ENCODE data around the gene ATG10. TPM values are rescaled to one million over a fixed set of nuclear protein-coding genes. Genes with fewer than 3 reads are reported as not detected.

Gene ATG10
- polyA plus RNA-seq, 1 of the 3 experiments (the other 2 are of a cell fraction): 3.2 TPM

DNA sequence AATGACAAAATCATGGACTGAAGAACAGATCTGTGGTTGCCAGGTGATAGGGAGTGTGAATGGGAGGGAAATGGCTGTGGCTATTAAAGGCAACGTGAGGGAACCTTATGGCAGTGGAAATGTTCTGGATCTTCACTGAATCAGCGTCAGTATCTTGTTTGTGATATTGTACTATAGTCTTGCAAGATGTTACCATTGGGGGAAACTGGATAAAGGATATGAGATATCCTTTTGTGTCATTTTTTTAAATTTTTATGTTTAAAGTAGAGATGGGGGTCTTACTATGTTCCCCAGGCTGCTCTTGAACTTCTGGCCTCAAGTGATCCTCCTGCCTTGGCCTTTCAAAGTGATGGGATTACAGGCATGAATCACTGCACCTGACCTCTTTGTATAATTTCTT is 210.8 kb downstream of the ATG10 start (continued):
- TF ChIP-seq CTCF (IDR thresholded peaks at IDR 0.05): no peak
- TF ChIP-seq MEF2A (IDR thresholded peaks at IDR 0.05; ENCODE audit: borderline replicate concordance, low read depth): no peak
- TF ChIP-seq RCOR1 (IDR thresholded peaks at IDR 0.05; ENCODE audit: low read length): no peak
- TF ChIP-seq IRF3 (IDR thresholded peaks at IDR 0.05; ENCODE audit: low read depth, low read length): no peak

DNA sequence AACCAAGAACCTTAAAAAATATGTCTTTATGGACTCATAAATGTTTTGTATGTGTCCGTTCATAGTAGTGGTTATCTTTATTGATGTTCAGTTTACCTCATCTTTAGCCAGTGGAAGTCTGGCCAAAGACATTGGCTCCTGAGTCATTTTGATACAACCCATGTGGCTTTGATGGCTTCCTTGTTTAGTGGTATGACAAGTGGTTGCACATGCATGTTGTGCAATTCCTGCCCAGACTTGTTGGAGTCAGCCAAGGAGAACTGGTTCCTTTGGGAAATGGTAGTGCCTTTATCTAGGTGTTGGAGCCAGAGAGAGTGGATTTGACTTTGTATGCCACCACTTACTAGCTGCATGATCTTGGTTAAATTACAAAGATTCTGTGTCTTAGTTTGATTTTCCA is 212.0 kb downstream of the ATG10 start:
- ChIA-PET CTCF (interaction anchor here (1.7 kb wide), 1 partner anchor 42 kb away, joined by 8 read pairs; no protein-coding TSS in a partner anchor), POLR2A (no interaction called here)
- no peak for DNase-seq
- H3K9me3 ChIP-seq: no peaks in the 10 kb centered on the region
- 96% methylated on average over 1 of the region's 1 CpG for WGBS (ENCODE audit: low lambda C conversion rate)
- no peaks in the 10 kb centered on the region; a peak in 2 of 4 replicates for H3K4me1 ChIP-seq (ENCODE audit: control insufficient read depth in 1 of 2, insufficient read depth in 2 of 2, low read depth in 1 of 2, low read length in 1 of 2)
- no peaks in the 10 kb centered on the region for H3K79me2 ChIP-seq (ENCODE audit: insufficient read depth)
- no peak overlapping the region for H3K9ac ChIP-seq
- H3K36me3 ChIP-seq (replicated peaks in 1 of 2; ENCODE audit: control insufficient read depth in 1 of 2, insufficient read depth in 2 of 2, low read length in 1 of 2): peaks cover 0 to 9% of the 10 kb centered on the region in 2 experiments
- no peak overlapping the region for H3K27ac ChIP-seq (ENCODE audit: low read depth in 2 of 2, low read length in 1 of 2)
- no peak for TF ChIP-seq GATA2 (CRISPR knock-in tag; IDR thresholded peaks at IDR 0.05)
- TF ChIP-seq EP300 (IDR thresholded peaks at IDR 0.05; ENCODE audit: borderline replicate concordance in 1 of 2, low read depth in 1 of 2, low read length in 1 of 2): no peak
- no peak for TF ChIP-seq JUND (IDR thresholded peaks at IDR 0.05)
- H3K27me3 ChIP-seq (ENCODE audit: insufficient read depth): no peaks in the 10 kb centered on the region
- no peak overlapping the region for H3K4me2 ChIP-seq
- H3F3A ChIP-seq (replicated peaks; ENCODE audit: insufficient read depth): no peaks in the 10 kb centered on the region
- no peak overlapping the region for H3K4me3 ChIP-seq (ENCODE audit: low read depth in 2 of 2, low read length in 1 of 2)
- no peaks in the 10 kb centered on the region for H3K9me2 ChIP-seq
- H4K20me1 ChIP-seq (ENCODE audit: insufficient read depth): no peaks in the 10 kb centered on the region
- no peak overlapping the region for H2AFZ ChIP-seq (ENCODE audit: low read depth)

DNA sequence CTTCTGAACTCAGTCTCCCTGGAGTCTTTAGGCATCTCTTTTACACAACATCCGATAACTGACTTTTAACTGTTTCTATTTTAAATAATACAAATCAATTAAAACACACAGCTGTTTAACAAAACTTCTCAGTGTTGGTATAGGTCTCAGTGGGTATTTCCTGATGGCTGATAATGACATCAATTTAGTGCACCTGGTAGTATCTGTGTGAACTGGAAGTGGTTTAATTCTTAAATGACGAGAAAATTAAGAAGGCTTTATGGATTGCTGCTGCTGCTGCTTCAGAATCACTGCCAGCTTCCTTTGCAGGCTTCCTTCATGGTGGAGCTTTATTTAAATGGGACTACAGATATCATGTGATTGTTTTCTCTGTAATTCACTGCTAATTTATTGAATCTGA is 214.0 kb downstream of the ATG10 start:
- Histone ChIP-seq H2AFZ (ENCODE audit: low read depth) (no peak overlapping the region), H3K79me2 (ENCODE audit: insufficient read depth) (no peaks in the 10 kb centered on the region), H3K4me2 (no peak overlapping the region), H3F3A (replicated peaks; ENCODE audit: insufficient read depth) (no peaks in the 10 kb centered on the region), H4K20me1 (ENCODE audit: insufficient read depth) (no peaks in the 10 kb centered on the region), H3K9ac (no peak overlapping the region), H3K27me3 (ENCODE audit: insufficient read depth) (no peaks in the 10 kb centered on the region), H3K4me3 (ENCODE audit: low read depth in 2 of 2, low read length in 1 of 2) (no peak overlapping the region), H3K27ac (ENCODE audit: low read depth in 2 of 2, low read length in 1 of 2) (no peak overlapping the region), H3K9me3 (no peaks in the 10 kb centered on the region), H3K9me2 (no peaks in the 10 kb centered on the region), H3K4me1 (ENCODE audit: control insufficient read depth in 1 of 2, insufficient read depth in 2 of 2, low read depth in 1 of 2, low read length in 1 of 2) (no peaks in the 10 kb centered on the region; a peak in 2 of 4 replicates), H3K36me3 (replicated peaks in 1 of 2; ENCODE audit: control insufficient read depth in 1 of 2, insufficient read depth in 2 of 2, low read length in 1 of 2) (peaks cover 0 to 2% of the 10 kb centered on the region in 2 experiments)
- ChIA-PET POLR2A (interaction anchor here (0.6 kb wide), 1 partner anchor 206 kb away, joined by 10 read pairs; no protein-coding TSS in a partner anchor), CTCF (interaction anchor here (0.8 to 1.5 kb wide), 3 partner anchors 11 to 1378 kb away, joined by 3 to 5 read pairs (median 4); no protein-coding TSS in a partner anchor)
- DNase-seq: no peak
- WGBS (ENCODE audit: low lambda C conversion rate): 98% methylated on average over 2 of the region's 2 CpGs
- TF ChIP-seq, protein P1, sequence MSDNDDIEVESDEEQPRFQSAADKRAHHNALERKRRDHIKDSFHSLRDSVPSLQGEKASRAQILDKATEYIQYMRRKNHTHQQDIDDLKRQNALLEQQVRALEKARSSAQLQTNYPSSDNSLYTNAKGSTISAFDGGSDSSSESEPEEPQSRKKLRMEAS (IDR thresholded peaks at IDR 0.05; ENCODE audit: low read depth): no peak
- TF ChIP-seq ZBTB33 (IDR thresholded peaks at IDR 0.05; ENCODE audit: borderline replicate concordance, low read depth): no peak
- no peak for TF ChIP-seq FOSL2 (IDR thresholded peaks at IDR 0.05; ENCODE audit: borderline replicate concordance, low read depth)
- TF ChIP-seq SIN3A (IDR thresholded peaks at IDR 0.05; ENCODE audit: borderline replicate concordance, low read depth, low read length): no peak
